ENCODE results near the gene CSNK1E.

The CSNK1E gene

GRCh38 chr22:38273135-38273826, 44.0 kb downstream of the CSNK1E start:
- peak overlapping the region; percentile 88 for H3K4me2 ChIP-seq (ENCODE audit: low read length)
- peaks cover 43% of the 10 kb centered on the region for H4K20me1 ChIP-seq (ENCODE audit: insufficient read depth, low read length)
- H3K9ac ChIP-seq (ENCODE audit: low read length): peak overlapping the region; percentile 89
- H3K4me1 ChIP-seq (ENCODE audit: low read length): peaks cover 71% of the 10 kb centered on the region
- H3K9me3 ChIP-seq (ENCODE audit: insufficient read depth, low read length): no peaks in the 10 kb centered on the region
- H3K4me3 ChIP-seq (ENCODE audit: low read length): peak overlapping the region; percentile 93
- TF ChIP-seq CTCF (IDR thresholded peaks at IDR 0.05; ENCODE audit: low read depth, low read length) (no peak), EZH2phosphoT487 (IDR thresholded peaks at IDR 0.05; ENCODE audit: low read depth) (no peak)
- no peaks in the 10 kb centered on the region for H3K27me3 ChIP-seq (ENCODE audit: low read depth, low read length)
- peak overlapping the region; percentile 99 for H3K27ac ChIP-seq (ENCODE audit: low read length)
- H2AFZ ChIP-seq (ENCODE audit: low read depth, low read length): peak overlapping the region; percentile 26; the same call in 1 of the 2 replicates
- peaks cover 63% of the 10 kb centered on the region for H3K79me2 ChIP-seq (ENCODE audit: low read length)
- H3K36me3 ChIP-seq (replicated peaks; ENCODE audit: low read depth, low read length): peaks cover 39% of the 10 kb centered on the region

GRCh38 chr22:38272373-38273134, 44.7 kb downstream of the CSNK1E start, which contains the start of gene TMEM184B:
Gene TMEM184B (minus strand): TSS chr22:38273010. CDS start chr22:38247961, 25,049 bp downstream.
- Histone ChIP-seq H3K9me3 (ENCODE audit: insufficient read depth, low read length) (no peaks in the 10 kb centered on the region), H3K27ac (ENCODE audit: low read length) (peak within 1 kb of the TSS; percentile 99), H3K79me2 (ENCODE audit: low read length) (peaks cover 70% of the 10 kb centered on the region), H3K27me3 (ENCODE audit: low read depth, low read length) (no peaks in the 10 kb centered on the region), H3K4me1 (ENCODE audit: low read length) (peaks cover 67% of the 10 kb centered on the region), H2AFZ (ENCODE audit: low read depth, low read length) (peak within 1 kb of the TSS; percentile 26; the same call in 1 of the 2 replicates), H3K4me3 (ENCODE audit: low read length) (peak within 1 kb of the TSS; percentile 93), H3K9ac (ENCODE audit: low read length) (peak within 1 kb of the TSS; percentile 89), H3K4me2 (ENCODE audit: low read length) (peak within 1 kb of the TSS; percentile 99), H4K20me1 (ENCODE audit: insufficient read depth, low read length) (peaks cover 49% of the 10 kb centered on the region), H3K36me3 (replicated peaks; ENCODE audit: low read depth, low read length) (peaks cover 44% of the 10 kb centered on the region)
- TF ChIP-seq EZH2phosphoT487 (IDR thresholded peaks at IDR 0.05; ENCODE audit: low read depth) (no peak), CTCF (IDR thresholded peaks at IDR 0.05; ENCODE audit: low read depth, low read length) (no peak)

- Histone ChIP-seq H3K4me2 (ENCODE audit: low read length) (peak overlapping the region; percentile 99), H3K36me3 (replicated peaks; ENCODE audit: low read depth, low read length) (peaks cover 44% of the 10 kb centered on the region), H3K27ac (ENCODE audit: low read length) (peak overlapping the region; percentile 65), H3K27me3 (ENCODE audit: low read depth, low read length) (no peaks in the 10 kb centered on the region), H4K20me1 (ENCODE audit: insufficient read depth, low read length) (peaks cover 54% of the 10 kb centered on the region), H3K79me2 (ENCODE audit: low read length) (peaks cover 76% of the 10 kb centered on the region), H3K4me1 (ENCODE audit: low read length) (peaks cover 61% of the 10 kb centered on the region), H3K9me3 (ENCODE audit: insufficient read depth, low read length) (no peaks in the 10 kb centered on the region), H2AFZ (ENCODE audit: low read depth, low read length) (no peak overlapping the region), H3K4me3 (ENCODE audit: low read length) (peak overlapping the region; percentile 93), H3K9ac (ENCODE audit: low read length) (peak overlapping the region; percentile 89)
- TF ChIP-seq CTCF (IDR thresholded peaks at IDR 0.05; ENCODE audit: low read depth, low read length) (no peak), EZH2phosphoT487 (IDR thresholded peaks at IDR 0.05; ENCODE audit: low read depth) (no peak)
These were observed 45.3 kb downstream of the CSNK1E start for GRCh38 chr22:38271927-38272372.

GRCh38 chr22:38271101-38271500, 46.1 kb downstream of the CSNK1E start:
- TF ChIP-seq CTCF (IDR thresholded peaks at IDR 0.05; ENCODE audit: low read depth, low read length) (no peak), EZH2phosphoT487 (IDR thresholded peaks at IDR 0.05; ENCODE audit: low read depth) (no peak)
- Histone ChIP-seq H3K9ac (ENCODE audit: low read length) (no peak overlapping the region), H3K27me3 (ENCODE audit: low read depth, low read length) (no peaks in the 10 kb centered on the region), H3K36me3 (replicated peaks; ENCODE audit: low read depth, low read length) (peaks cover 49% of the 10 kb centered on the region), H3K27ac (ENCODE audit: low read length) (no peak overlapping the region), H3K4me2 (ENCODE audit: low read length) (peak overlapping the region; percentile 99), H3K4me1 (ENCODE audit: low read length) (peaks cover 53% of the 10 kb centered on the region), H4K20me1 (ENCODE audit: insufficient read depth, low read length) (peaks cover 63% of the 10 kb centered on the region), H3K9me3 (ENCODE audit: insufficient read depth, low read length) (no peaks in the 10 kb centered on the region), H3K79me2 (ENCODE audit: low read length) (peaks cover 85% of the 10 kb centered on the region), H3K4me3 (ENCODE audit: low read length) (peak overlapping the region; percentile 93), H2AFZ (ENCODE audit: low read depth, low read length) (no peak overlapping the region)
